Measurements from ENCODE around the gene GABBR2. TPM values are rescaled to one million over a fixed set of nuclear protein-coding genes. Genes with fewer than 3 reads are reported as not detected.
A peak's percentile ranks its signal among the peaks of the same experiment; 100 is the strongest.

GABBR2 gene
- total and polyA plus RNA-seq, 9 of the 15 experiments (the other 6 are each of a cell fraction or from before 2014, with no cell fraction given): 0.15 to 1.9 (median 0.32) TPM

DNA sequence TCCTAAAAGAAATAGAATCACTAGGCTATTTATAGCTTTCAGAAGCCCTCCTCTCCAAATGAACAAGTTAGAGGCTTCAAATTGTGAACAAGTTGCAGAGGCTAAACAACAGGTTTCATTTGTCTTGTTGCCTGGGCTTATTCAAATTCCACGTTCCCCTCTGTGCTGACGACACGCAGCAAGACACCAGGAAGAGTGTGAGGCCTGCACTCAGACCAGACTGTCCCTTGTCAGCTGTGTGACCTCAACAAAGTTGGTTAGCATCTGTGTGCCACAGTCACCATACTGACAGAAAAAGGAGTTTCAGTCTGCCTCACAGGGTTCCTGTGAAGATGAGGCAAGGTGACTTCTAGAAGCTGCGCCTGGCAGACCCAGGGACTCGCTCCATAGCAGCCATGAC, 22.1 kb upstream of the GABBR2 start:
- in situ Hi-C loops (cut with MboI) (no loop called here), intact Hi-C loops (cut with micrococcal nuclease) (no loop called here)
- no peak overlapping the region for H3K27ac ChIP-seq (ENCODE audit: extremely low read depth, low read depth, low read length)
- no peak overlapping the region for H2AFZ ChIP-seq (ENCODE audit: low read depth, low read length)
- WGBS (ENCODE audit: insufficient coverage, low coverage, missing lambda C conversion rate): 74% methylated on average over 5 of the region's 5 CpGs
- no peak overlapping the region for H3K4me2 ChIP-seq (ENCODE audit: insufficient read depth, low read length)
- peaks cover 26% of the 10 kb centered on the region; the same call in 1 of the 3 replicates for H3K36me3 ChIP-seq (ENCODE audit: control insufficient read depth, insufficient read depth, low read length)
- TF ChIP-seq TCF3 (CRISPR knock-in tag; IDR thresholded peaks at IDR 0.05): no peak
- TF ChIP-seq ZNF584 (CRISPR knock-in tag; IDR thresholded peaks at IDR 0.05; ENCODE audit: low read depth): no peak
- TF ChIP-seq HMG20A (CRISPR knock-in tag; conservative IDR thresholded peaks at IDR 0.05): no peak
- TF ChIP-seq, protein P1, sequence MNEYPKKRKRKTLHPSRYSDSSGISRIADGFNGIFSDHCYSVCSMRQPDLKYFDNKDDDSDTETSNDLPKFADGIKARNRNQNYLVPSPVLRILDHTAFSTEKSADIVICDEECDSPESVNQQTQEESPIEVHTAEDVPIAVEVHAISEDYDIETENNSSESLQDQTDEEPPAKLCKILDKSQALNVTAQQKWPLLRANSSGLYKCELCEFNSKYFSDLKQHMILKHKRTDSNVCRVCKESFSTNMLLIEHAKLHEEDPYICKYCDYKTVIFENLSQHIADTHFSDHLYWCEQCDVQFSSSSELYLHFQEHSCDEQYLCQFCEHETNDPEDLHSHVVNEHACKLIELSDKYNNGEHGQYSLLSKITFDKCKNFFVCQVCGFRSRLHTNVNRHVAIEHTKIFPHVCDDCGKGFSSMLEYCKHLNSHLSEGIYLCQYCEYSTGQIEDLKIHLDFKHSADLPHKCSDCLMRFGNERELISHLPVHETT (CRISPR knock-in tag; conservative IDR thresholded peaks at IDR 0.05 in 1 of 2, IDR thresholded peaks at IDR 0.05 in 1 of 2): no peak
- no peak for FAIRE-seq
- peaks cover 0 to 5% of the 10 kb centered on the region in 2 experiments; a peak in 2 of 5 replicates for H3K4me1 ChIP-seq (replicated peaks in 1 of 2; ENCODE audit: control insufficient read depth in 2 of 2, insufficient read depth in 2 of 2, low read length in 2 of 2)
- BruUV-seq (replicated peaks): no TSS peak
- H3K79me2 ChIP-seq (ENCODE audit: control insufficient read depth, insufficient read depth, low read length): no peaks in the 10 kb centered on the region
- ChIA-PET CTCF (ENCODE audit: low intra/inter-chr PET ratio) (no interaction called here), POLR2A (interaction anchor here (0.7 to 1.3 kb wide), 2 partner anchors 10 to 88 kb away, joined by 3 to 6 read pairs; no protein-coding TSS in a partner anchor)
- H3K9ac ChIP-seq (ENCODE audit: insufficient read depth in 1 of 2, low read depth in 2 of 2, low read length in 2 of 2): peak overlapping the region in 1 of 2 experiments; percentile 14; a peak in 1 of 4 replicates
- no peak overlapping the region for H3K4me3 ChIP-seq
- DNase-seq (ENCODE audit: extremely low read depth in 1 of 4, low spot score in 3 of 4): no peak
- ATAC-seq: no peak
- H3K9me3 ChIP-seq (replicated peaks; ENCODE audit: control insufficient read depth, insufficient read depth, low read depth, low read length): no peaks in the 10 kb centered on the region
- peaks cover 3% of the 10 kb centered on the region for H3K9me1 ChIP-seq (ENCODE audit: control insufficient read depth, insufficient read depth, low read length)
- H4K20me1 ChIP-seq (replicated peaks; ENCODE audit: control insufficient read depth, insufficient read depth, low read length): no peaks in the 10 kb centered on the region
- H3K27me3 ChIP-seq (ENCODE audit: control insufficient read depth in 2 of 2, insufficient read depth in 2 of 2, low read length in 2 of 2): peaks cover 10 to 14% of the 10 kb centered on the region in 2 experiments; a peak in 4 of 5 replicates

Measured in K562 (cell line).